Upper lobe of left lung (tissue), 4 donors: Measurements from ENCODE around the gene LAMA5.

Source experiments
- POLR2A ChIP-seq, 4 donors: fragments of 450-650 bp; IDR thresholded peaks; one replicate each; pipeline ENCODE4 v1.5.1; 2016 to 2017; ENCODE audit warnings: antibody characterized with exemption in 4 of 4, mild to moderate bottlenecking in 2 of 4
- POLR2AphosphoS5 ChIP-seq, 2 donors: sonication (generic); formaldehyde crosslinking; IDR thresholded peaks; one replicate each; pipeline ENCODE4 v1.5.1; 2017; ENCODE audit warnings: antibody characterized with exemption in 2 of 2
- TF ChIP-seq, protein P1 (sequence below), 6 experiments: fragments of 450-650 bp in 4 of 6; fragments of 200-600 bp in 2 of 6; sonication (generic) in 2 of 6; IDR thresholded peaks; one replicate each; pipeline ENCODE4 v1.5.1; 2016 to 2019; ENCODE audit warnings: antibody characterized with exemption in 6 of 6

DNA sequence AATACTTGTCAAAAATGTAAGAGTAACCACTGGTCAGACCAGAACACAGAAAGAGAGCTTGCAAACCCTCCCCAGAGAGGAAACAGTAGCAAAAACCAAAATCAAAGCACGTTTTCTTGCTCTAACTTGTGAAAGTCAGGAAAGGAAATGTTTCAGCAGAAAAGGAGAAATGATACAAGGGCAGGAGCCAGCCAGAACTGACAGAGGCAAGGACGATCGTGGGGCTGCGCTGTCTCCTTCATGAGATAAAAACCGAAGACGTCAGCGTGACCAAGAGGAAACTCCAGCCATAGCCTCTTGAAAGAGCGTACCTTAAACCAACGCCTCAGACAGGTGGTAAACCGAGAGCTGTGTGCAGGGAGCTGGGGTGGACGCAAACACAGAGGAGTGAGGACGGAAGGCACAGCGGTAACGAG, 27.5 kb downstream of the LAMA5 start:
- TF ChIP-seq POLR2A (IDR thresholded peaks at IDR 0.05) (no peak), POLR2AphosphoS5 (IDR thresholded peaks at IDR 0.05) (no peak)
- TF ChIP-seq, protein P1, sequence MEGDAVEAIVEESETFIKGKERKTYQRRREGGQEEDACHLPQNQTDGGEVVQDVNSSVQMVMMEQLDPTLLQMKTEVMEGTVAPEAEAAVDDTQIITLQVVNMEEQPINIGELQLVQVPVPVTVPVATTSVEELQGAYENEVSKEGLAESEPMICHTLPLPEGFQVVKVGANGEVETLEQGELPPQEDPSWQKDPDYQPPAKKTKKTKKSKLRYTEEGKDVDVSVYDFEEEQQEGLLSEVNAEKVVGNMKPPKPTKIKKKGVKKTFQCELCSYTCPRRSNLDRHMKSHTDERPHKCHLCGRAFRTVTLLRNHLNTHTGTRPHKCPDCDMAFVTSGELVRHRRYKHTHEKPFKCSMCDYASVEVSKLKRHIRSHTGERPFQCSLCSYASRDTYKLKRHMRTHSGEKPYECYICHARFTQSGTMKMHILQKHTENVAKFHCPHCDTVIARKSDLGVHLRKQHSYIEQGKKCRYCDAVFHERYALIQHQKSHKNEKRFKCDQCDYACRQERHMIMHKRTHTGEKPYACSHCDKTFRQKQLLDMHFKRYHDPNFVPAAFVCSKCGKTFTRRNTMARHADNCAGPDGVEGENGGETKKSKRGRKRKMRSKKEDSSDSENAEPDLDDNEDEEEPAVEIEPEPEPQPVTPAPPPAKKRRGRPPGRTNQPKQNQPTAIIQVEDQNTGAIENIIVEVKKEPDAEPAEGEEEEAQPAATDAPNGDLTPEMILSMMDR (IDR thresholded peaks at IDR 0.05), result no peak
